ENCODE results near the gene TMEFF1.
"Not testable (repeated sequence)": the region's sequence is repeated elsewhere in the genome, so short reads cannot be mapped to it uniquely, and the experiment has no call there.

DNA sequence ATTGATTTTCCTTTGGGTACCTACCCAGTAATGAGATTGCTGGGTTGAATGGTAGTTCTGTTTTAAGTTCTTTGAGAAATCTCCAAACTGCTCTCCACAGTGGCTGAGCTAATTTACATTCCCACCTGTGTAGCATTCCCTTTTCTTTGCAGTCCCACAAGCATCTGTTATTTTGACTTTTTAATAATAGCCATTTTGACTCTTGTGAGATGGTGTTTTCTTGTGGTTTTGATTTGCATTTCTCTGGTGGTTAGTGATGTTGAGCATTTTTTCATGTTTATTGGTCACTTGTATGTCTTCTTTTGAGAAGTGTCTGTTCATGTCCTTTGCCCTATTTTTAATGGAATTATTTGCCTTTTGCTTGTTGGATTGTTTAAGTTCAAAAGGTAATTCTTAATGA is 34.4 kb downstream of the TMEFF1 start:
- not testable (repeated sequence) for TF ChIP-seq PAX8 (IDR thresholded peaks at IDR 0.05); CHD2 (IDR thresholded peaks at IDR 0.05; ENCODE audit: borderline replicate concordance, low read depth, low read length); HDAC6 (IDR thresholded peaks at IDR 0.05; ENCODE audit: unreplicated experiment); CEBPB (IDR thresholded peaks at IDR 0.05; ENCODE audit: borderline replicate concordance in 1 of 2, low read depth in 2 of 2, low read length in 2 of 2); ZNF274 (IDR thresholded peaks at IDR 0.05; ENCODE audit: insufficient read depth, insufficient read length); POLR2AphosphoS5 (IDR thresholded peaks at IDR 0.05; ENCODE audit: low read length); EZH2 (IDR thresholded peaks at IDR 0.05; ENCODE audit: borderline replicate concordance, control insufficient read depth, low read depth, low read length); POLR2A (IDR thresholded peaks at IDR 0.05; ENCODE audit: low read depth, low read length); BHLHE40 (IDR thresholded peaks at IDR 0.05; ENCODE audit: borderline replicate concordance in 1 of 2, low read depth in 2 of 2, low read length in 1 of 2); KAT2A (conservative IDR thresholded peaks at IDR 0.05; ENCODE audit: control insufficient read depth, low read depth, low read length); GABPA (IDR thresholded peaks at IDR 0.05; ENCODE audit: low read depth)
- TF ChIP-seq, protein P1, sequence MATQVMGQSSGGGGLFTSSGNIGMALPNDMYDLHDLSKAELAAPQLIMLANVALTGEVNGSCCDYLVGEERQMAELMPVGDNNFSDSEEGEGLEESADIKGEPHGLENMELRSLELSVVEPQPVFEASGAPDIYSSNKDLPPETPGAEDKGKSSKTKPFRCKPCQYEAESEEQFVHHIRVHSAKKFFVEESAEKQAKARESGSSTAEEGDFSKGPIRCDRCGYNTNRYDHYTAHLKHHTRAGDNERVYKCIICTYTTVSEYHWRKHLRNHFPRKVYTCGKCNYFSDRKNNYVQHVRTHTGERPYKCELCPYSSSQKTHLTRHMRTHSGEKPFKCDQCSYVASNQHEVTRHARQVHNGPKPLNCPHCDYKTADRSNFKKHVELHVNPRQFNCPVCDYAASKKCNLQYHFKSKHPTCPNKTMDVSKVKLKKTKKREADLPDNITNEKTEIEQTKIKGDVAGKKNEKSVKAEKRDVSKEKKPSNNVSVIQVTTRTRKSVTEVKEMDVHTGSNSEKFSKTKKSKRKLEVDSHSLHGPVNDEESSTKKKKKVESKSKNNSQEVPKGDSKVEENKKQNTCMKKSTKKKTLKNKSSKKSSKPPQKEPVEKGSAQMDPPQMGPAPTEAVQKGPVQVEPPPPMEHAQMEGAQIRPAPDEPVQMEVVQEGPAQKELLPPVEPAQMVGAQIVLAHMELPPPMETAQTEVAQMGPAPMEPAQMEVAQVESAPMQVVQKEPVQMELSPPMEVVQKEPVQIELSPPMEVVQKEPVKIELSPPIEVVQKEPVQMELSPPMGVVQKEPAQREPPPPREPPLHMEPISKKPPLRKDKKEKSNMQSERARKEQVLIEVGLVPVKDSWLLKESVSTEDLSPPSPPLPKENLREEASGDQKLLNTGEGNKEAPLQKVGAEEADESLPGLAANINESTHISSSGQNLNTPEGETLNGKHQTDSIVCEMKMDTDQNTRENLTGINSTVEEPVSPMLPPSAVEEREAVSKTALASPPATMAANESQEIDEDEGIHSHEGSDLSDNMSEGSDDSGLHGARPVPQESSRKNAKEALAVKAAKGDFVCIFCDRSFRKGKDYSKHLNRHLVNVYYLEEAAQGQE (IDR thresholded peaks at IDR 0.05; ENCODE audit: low read depth, low read length), result not testable (repeated sequence)
- TF ChIP-seq, protein P2, sequence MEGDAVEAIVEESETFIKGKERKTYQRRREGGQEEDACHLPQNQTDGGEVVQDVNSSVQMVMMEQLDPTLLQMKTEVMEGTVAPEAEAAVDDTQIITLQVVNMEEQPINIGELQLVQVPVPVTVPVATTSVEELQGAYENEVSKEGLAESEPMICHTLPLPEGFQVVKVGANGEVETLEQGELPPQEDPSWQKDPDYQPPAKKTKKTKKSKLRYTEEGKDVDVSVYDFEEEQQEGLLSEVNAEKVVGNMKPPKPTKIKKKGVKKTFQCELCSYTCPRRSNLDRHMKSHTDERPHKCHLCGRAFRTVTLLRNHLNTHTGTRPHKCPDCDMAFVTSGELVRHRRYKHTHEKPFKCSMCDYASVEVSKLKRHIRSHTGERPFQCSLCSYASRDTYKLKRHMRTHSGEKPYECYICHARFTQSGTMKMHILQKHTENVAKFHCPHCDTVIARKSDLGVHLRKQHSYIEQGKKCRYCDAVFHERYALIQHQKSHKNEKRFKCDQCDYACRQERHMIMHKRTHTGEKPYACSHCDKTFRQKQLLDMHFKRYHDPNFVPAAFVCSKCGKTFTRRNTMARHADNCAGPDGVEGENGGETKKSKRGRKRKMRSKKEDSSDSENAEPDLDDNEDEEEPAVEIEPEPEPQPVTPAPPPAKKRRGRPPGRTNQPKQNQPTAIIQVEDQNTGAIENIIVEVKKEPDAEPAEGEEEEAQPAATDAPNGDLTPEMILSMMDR (IDR thresholded peaks at IDR 0.05 in 2 of 3, conservative IDR thresholded peaks at IDR 0.05 in 1 of 3; ENCODE audit: control insufficient read depth in 2 of 3, extremely low read depth in 1 of 3, insufficient read depth in 1 of 3, low read depth in 3 of 3, low read length in 3 of 3), result not testable (repeated sequence)
- TF ChIP-seq, protein P3, sequence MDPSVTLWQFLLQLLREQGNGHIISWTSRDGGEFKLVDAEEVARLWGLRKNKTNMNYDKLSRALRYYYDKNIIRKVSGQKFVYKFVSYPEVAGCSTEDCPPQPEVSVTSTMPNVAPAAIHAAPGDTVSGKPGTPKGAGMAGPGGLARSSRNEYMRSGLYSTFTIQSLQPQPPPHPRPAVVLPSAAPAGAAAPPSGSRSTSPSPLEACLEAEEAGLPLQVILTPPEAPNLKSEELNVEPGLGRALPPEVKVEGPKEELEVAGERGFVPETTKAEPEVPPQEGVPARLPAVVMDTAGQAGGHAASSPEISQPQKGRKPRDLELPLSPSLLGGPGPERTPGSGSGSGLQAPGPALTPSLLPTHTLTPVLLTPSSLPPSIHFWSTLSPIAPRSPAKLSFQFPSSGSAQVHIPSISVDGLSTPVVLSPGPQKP (IDR thresholded peaks at IDR 0.05; ENCODE audit: low read depth, low read length), result not testable (repeated sequence)

All from GM12878 (cell line).